NCI-H748 treated with DMSO at 0.1 percent for 48 hours (cell line): ENCODE data around the gene TSLP.

Experiments used
- DNase-seq: peaks from one replicate; lab custom pipeline; 2025; lab: John Stamatoyannopoulos, UW

TSLP gene

GRCh38 chr5:111071413-111071812, at the start of gene TSLP:
Gene TSLP (plus strand): TSS chr5:111071713. CDS start chr5:111071891, 178 bp downstream.
- DNase-seq = no peak

- no peak for DNase-seq
These were observed 49.2 kb upstream of the TSLP start for GRCh38 chr5:111022301-111022700.

GRCh38 chr5:111028865-111029264, 42.6 kb upstream of the TSLP start:
- DNase-seq = no peak

GRCh38 chr5:111043712-111044506, 27.6 kb upstream of the TSLP start:
- DNase-seq = no peak

GRCh38 chr5:111058064-111058463, 13.4 kb upstream of the TSLP start:
- no peak for DNase-seq

GRCh38 chr5:111060169-111060568, 11.3 kb upstream of the TSLP start:
- DNase-seq = no peak

- no peak for DNase-seq
These were observed 9.9 kb upstream of the TSLP start for GRCh38 chr5:111061618-111062017.

GRCh38 chr5:111063709-111064322, 7.7 kb upstream of the TSLP start:
- DNase-seq = no peak

- no peak for DNase-seq
These were observed 5.1 kb upstream of the TSLP start for GRCh38 chr5:111066261-111066938.

- DNase-seq = no peak
These were observed 3.3 kb upstream of the TSLP start for GRCh38 chr5:111068213-111068612.

GRCh38 chr5:111069839-111070238, 1.7 kb upstream of the TSLP start:
- DNase-seq = no peak

GRCh38 chr5:111070272-111071134, 1.0 kb upstream of the TSLP start:
- DNase-seq = no peak

GRCh38 chr5:111072949-111073682, 1.6 kb downstream of the TSLP start:
- peak; percentile 44 for DNase-seq

- DNase-seq = no peak
These were observed 2.7 kb downstream of the TSLP start for GRCh38 chr5:111074244-111074643.

- no peak for DNase-seq
These were observed 4.0 kb downstream of the TSLP start for GRCh38 chr5:111075520-111075919.

- DNase-seq = no peak
These were observed 4.6 kb downstream of the TSLP start for GRCh38 chr5:111076091-111076490.

- DNase-seq = no peak
These were observed 6.2 kb downstream of the TSLP start for GRCh38 chr5:111077678-111078077.

GRCh38 chr5:111079846-111080245, 8.3 kb downstream of the TSLP start:
- no peak for DNase-seq

GRCh38 chr5:111083323-111083722, 11.8 kb downstream of the TSLP start:
- peak; percentile 22 for DNase-seq

- DNase-seq = peak; percentile 84
These were observed 20.7 kb downstream of the TSLP start, which contains the start of gene WDR36 for GRCh38 chr5:111092062-111092853. Gene WDR36 (plus strand): TSS chr5:111092348. CDS start chr5:111092457, 109 bp downstream.
